ENCODE results near the gene PPP1R1C.

Gene PPP1R1C

DNA sequence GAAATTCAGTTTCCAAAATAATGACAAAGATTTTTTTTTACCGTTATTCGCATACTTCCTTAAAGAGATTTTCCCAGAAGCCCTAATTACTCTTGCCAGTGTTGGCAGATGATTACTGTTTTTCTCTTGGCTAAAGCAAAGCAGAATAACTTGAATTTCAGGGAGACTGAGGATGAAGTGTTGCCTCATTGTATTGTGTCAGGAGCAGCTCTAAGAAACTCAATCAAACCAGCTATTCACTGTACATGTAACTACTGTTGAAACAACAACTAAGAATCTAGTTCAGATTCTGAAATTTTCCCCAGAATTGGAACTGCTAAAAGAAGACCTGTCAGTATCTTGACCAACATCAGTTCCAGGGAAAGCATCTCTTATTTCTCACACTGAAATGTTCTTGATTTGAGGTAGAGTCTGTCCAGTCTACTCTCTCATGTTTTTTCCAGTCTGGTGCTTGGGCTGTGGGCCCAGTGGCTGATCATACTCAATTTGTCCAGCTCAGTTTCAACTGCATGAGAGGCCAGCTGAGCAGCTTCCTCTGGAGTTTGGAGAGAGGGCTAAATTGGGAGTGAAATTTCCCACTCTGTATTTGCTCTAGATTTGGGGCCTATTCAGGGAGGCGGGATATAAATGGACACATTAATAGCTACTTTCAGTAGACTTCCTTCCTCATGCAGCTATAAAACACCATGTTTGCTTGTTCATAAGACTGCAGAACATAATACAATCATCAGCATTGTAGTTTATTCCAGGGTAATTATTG, 78.5 kb downstream of the PPP1R1C start:
- DNase-seq: peak; percentile 81

- peak; percentile 29 for DNase-seq
Observed at GRCh38 chr2:182066400-182067087, 80.9 kb downstream of the PPP1R1C start.

DNA sequence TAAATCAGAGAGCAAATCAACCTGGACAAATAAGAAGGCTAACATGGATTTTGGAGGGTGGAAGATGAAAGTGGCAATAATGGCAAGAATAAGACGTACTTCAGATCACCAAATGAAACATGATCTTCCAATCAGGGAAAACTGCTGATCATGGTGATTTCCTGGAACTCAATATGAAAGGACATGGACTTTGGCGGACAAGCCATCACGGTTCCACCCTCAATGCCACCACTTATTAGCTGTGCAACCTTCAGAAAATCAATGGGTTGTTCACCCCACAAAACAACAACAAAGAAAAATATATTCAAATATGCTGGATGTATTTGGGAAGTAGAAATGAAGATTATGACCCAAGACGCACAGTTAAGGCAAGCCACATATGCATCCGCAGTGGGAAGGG, 81.7 kb downstream of the PPP1R1C start:
- DNase-seq: no peak

DNA sequence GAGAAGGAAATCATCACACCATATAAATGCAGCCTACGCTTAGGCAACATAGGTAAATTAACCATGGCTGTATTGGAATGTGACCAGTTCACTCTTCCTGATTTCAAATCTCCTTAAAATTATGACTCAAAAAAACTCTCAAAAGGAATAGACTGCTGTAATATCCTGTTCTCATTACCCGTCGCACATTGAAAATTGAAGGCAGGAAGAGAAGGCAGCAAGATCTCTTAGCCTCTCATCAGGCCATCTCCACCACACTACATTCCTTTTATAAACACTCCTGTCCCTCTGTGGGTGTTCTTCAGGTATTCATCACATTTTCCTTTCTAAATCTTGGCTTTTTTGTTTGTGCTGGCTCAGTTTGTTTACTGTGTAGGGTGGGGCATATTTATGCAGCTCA, 83.2 kb downstream of the PPP1R1C start:
- DNase-seq: no peak

GRCh38 chr2:182069416-182069815, 83.8 kb downstream of the PPP1R1C start:
- DNase-seq: no peak

DNA sequence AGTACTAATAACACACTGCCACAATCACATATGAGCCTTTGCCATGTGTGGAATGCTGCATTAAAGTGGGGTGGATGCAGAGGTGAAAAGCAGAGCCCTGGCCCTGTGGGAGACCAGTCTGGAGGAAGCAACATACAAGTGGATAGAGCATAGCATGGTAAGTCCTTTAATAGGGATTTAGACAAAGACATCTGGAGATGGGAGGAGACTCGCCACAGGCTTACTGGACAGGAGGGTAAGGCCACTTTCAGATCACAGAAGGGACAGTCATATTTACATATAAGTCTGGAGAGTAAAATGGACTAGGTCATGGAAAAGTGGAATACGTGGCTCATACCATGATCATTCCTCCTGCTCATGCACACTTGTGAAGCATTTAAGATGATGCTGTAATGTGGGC, 84.3 kb downstream of the PPP1R1C start:
- DNase-seq: no peak

GRCh38 chr2:182070736-182071135, 85.1 kb downstream of the PPP1R1C start:
- DNase-seq: no peak

DNA sequence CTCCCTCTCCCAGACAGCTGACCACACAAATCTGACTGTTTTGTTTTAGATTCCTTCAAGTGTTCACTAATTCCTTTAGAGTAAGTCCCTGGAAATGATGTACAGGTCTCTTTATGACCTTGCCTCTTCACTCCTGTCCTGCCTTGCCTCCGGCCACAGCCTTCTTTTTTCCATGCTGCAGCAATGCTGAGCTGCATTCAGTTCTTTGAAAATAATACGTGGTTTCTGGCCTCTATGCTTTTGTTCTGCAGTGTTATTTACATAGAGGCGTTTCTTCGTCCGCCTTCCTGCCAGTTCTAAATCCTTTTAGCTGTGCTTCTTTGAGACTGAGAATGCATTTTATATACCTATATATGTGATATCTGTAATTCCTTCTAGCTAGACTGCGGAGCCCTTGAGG, 87.2 kb downstream of the PPP1R1C start:
- DNase-seq: no peak

GRCh38 chr2:182073613-182074012, 88.0 kb downstream of the PPP1R1C start:
- no peak for DNase-seq

DNA sequence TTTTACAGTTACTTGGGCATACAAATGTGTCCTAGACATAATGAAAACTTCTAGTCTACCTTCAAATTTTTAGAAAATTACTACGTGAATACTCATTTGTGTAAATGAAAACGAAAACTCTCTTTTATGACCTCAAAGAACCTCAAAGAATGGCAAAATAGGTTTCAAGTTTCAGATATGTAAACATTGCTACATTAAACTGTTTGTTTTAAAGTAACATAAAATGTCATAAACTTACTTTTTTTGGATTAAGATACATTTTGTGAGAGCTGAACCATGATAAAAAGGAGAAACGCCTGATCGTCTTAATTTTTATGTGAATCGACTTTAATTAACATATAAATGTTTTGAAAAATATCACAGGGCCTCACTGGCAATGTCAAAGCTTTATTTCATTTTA, 91.4 kb downstream of the PPP1R1C start:
- DNase-seq: no peak

GRCh38 chr2:182077448-182078142, 91.9 kb downstream of the PPP1R1C start:
- DNase-seq: no peak

DNA sequence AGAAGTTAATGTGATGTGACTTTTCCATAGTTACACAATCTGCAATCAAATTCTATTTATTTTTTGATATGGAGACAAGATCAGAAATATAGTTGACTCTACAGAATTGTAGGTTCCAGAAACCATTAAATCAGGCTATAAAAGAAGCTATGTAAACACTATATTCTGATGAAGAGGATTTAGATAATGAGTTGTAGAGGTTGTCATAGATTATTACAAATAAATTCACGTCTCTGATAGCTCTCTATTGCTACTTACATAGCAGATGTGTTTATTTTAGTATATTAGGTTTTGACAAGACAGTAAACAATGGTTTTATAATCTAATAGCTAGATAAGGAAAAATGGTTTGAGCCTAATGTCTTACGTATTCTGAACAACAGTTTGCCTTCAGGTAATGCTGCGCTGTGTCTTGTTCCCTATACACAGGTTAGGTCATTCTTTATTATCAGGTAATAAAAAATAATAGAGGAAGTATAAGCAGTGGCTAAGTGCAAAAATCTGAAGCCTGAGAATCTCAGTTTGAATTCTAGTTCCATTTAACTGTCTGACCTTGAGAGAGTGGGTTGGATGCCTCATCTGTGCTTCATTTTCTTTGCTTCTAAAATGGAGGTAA, 93.4 kb downstream of the PPP1R1C start:
- DNase-seq: no peak

- DNase-seq: no peak
Observed at GRCh38 chr2:182080493-182080892, 94.8 kb downstream of the PPP1R1C start.

GRCh38 chr2:182081602-182082260, 96.1 kb downstream of the PPP1R1C start:
- no peak for DNase-seq

DNA sequence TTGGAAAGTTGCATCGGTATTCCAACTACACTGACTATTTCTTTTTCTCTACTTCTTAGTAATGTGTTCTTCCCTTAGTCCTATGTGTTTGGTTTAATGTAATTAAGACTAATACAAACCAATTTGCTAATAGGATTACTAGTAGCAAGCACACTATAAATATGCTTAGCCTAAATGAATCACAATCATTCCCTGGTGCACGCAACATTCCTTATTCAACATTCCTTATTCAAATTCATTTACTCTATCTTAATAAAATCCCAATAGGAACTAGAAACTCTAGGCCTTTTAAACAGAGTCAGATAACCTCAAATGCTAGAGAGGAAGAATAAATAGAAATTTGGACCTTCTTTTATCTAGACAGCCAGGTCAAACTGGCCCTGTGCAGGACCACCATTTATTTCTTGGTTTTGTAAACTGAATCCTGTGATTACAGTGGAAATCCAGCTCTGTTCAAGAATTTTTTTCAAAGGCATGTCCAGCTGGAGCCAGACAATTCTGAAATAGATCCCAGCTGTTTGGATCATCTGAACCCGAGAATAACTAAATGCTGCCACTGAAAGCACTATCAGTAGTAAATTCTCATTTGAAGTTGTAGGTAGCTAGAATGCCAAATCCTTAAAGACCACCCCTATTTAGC, 103.1 kb downstream of the PPP1R1C start:
- no peak for DNase-seq

GRCh38 chr2:182090486-182090885, 104.8 kb downstream of the PPP1R1C start:
- DNase-seq: no peak

DNA sequence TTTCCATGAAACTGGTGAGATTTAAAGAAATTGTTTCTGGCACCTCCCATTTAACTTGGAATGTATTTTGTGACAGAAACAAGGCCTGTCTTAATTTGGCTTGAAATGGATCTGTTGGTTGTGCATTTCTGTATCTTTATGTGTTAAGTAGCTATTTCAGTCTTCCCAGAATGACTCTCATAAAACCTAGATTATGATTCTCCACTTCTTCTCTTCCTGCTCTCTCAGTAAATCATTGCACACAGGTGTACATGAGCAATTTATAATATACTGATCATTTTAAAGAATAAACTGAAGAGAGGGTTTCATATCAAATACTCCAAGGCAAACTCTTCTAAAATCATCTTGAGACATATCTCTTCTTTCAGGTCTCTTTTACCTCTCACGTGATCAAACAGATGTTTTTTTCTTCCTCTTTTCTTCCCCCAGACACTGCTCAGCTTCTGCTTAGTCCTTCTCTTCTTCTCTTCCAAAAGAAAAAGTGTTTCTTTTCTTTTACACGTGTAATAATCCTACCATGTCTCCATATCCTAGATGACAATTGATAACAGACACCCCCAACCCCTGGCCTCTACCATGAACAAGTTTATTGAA, 112.0 kb downstream of the PPP1R1C start:
- no peak for DNase-seq

- no peak for DNase-seq
Observed at GRCh38 chr2:182098648-182099047, 113.0 kb downstream of the PPP1R1C start.

GRCh38 chr2:182101263-182101662, 115.6 kb downstream of the PPP1R1C start:
- no peak for DNase-seq

- DNase-seq: no peak
Observed at GRCh38 chr2:182103526-182103925, 117.9 kb downstream of the PPP1R1C start.

GRCh38 chr2:182110347-182110746, 124.7 kb downstream of the PPP1R1C start:
- no peak for DNase-seq

- DNase-seq: no peak
Observed at GRCh38 chr2:182113334-182113733, 127.7 kb downstream of the PPP1R1C start.
